Measurements from ENCODE around the gene G6PC1.

DNA sequence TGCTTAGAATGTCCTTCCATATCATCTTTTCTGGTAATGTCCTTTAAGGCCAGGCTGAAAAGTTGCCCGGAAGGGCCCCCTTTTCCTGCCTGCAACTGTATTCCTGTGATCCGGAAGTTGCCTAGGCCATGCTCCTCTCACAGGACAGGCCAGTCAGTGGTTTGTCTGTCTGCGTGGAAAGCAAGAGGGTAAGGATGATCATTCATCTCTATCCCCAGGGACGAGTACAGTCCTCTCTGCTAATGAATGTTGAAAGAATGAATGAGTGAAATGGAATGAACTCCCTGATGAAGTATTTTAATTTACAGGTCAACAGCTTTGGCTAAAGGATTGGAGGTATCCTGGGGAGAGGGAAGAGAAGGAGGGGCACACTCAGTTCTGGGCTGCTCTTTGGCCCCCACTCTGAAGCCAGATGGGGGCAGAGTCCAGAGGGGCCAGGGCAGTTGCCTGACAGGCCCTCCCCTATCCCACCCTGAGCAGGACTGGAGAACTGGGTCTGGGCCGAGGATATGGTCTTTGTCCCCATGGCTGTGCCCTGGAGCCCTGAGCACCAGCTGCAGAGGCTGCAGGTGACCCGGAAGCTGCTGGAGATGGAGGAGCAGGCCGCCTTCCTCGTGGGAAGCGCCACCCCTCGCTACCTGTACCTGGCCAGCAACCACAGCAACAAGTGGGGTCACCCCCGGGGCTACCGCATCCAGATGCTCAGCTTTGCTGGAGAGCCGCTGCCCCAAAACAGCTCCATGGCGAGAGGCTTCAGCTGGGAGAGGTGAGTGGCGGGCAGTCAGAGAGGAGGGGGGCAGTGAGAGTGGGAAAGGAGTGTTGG, 46.4 kb upstream of the G6PC1 start:
- TF ChIP-seq, protein P1, sequence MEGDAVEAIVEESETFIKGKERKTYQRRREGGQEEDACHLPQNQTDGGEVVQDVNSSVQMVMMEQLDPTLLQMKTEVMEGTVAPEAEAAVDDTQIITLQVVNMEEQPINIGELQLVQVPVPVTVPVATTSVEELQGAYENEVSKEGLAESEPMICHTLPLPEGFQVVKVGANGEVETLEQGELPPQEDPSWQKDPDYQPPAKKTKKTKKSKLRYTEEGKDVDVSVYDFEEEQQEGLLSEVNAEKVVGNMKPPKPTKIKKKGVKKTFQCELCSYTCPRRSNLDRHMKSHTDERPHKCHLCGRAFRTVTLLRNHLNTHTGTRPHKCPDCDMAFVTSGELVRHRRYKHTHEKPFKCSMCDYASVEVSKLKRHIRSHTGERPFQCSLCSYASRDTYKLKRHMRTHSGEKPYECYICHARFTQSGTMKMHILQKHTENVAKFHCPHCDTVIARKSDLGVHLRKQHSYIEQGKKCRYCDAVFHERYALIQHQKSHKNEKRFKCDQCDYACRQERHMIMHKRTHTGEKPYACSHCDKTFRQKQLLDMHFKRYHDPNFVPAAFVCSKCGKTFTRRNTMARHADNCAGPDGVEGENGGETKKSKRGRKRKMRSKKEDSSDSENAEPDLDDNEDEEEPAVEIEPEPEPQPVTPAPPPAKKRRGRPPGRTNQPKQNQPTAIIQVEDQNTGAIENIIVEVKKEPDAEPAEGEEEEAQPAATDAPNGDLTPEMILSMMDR (conservative IDR thresholded peaks at IDR 0.05): no peak
- no peak for TF ChIP-seq EZH2 (IDR thresholded peaks at IDR 0.05; ENCODE audit: low read depth)

Data from PC-9 (cell line).